GF-D8 (cell line): ENCODE measurements around the gene MAML1.
"Not testable (repeated sequence)": the region's sequence is repeated elsewhere in the genome, so short reads cannot be mapped to it uniquely, and the experiment has no call there.

Experiments
- DNase-seq: peaks from one replicate; lab custom pipeline; 2025; lab: John Stamatoyannopoulos, UW

Gene MAML1, protein sequence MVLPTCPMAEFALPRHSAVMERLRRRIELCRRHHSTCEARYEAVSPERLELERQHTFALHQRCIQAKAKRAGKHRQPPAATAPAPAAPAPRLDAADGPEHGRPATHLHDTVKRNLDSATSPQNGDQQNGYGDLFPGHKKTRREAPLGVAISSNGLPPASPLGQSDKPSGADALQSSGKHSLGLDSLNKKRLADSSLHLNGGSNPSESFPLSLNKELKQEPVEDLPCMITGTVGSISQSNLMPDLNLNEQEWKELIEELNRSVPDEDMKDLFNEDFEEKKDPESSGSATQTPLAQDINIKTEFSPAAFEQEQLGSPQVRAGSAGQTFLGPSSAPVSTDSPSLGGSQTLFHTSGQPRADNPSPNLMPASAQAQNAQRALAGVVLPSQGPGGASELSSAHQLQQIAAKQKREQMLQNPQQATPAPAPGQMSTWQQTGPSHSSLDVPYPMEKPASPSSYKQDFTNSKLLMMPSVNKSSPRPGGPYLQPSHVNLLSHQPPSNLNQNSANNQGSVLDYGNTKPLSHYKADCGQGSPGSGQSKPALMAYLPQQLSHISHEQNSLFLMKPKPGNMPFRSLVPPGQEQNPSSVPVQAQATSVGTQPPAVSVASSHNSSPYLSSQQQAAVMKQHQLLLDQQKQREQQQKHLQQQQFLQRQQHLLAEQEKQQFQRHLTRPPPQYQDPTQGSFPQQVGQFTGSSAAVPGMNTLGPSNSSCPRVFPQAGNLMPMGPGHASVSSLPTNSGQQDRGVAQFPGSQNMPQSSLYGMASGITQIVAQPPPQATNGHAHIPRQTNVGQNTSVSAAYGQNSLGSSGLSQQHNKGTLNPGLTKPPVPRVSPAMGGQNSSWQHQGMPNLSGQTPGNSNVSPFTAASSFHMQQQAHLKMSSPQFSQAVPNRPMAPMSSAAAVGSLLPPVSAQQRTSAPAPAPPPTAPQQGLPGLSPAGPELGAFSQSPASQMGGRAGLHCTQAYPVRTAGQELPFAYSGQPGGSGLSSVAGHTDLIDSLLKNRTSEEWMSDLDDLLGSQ

DNA sequence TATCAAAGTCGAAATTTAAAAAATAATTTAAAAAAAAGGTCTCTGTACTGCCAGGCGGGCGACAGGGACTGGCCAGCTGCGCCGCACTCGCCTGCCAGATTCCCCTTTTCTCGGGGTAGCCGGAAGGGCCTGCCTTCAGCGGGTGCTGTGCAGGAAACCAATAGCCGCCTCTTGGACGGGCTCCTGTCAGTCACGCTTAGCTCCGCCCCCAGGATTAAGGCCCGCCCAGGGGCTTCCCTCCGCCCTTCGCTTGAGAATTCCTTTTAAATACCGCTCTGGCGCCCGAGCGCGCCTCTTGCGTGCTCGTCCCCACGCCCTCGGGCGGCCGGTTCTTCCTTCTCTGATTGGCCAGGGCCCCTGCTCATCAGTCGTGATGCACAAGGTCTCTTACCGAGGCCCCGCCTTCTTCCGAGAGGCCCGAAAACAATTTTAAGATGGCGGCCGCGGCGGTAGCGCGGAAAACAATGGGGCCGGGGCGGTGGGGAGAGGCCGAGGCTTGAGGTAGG, at the start of gene MAML1:
TSS of gene MAML1 (plus strand) at position 411 of the 506 bp plus-strand sequence. CDS start 291 bp downstream, outside the sequence.
- peak; percentile 98 for DNase-seq

DNA sequence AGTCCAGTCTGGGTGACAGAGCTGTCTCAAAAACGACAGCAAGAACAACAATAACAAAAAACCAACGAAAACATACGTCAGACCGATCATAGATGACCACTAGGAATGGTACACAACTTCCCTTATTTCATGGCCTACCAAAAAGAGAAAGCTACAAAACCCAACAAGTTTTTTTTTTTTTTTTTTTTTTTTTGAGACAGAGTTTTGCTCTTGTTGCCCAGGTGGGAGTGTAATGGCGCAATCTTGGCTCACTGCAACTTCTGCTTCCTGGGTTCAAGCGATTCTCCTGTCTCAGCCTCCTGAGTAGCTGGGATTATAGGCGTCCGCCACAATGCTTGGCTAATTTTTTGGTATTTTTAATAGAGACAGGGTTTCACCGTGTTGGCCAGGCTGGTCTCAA, 43.4 kb upstream of the MAML1 start:
- not testable (repeated sequence) for DNase-seq

DNA sequence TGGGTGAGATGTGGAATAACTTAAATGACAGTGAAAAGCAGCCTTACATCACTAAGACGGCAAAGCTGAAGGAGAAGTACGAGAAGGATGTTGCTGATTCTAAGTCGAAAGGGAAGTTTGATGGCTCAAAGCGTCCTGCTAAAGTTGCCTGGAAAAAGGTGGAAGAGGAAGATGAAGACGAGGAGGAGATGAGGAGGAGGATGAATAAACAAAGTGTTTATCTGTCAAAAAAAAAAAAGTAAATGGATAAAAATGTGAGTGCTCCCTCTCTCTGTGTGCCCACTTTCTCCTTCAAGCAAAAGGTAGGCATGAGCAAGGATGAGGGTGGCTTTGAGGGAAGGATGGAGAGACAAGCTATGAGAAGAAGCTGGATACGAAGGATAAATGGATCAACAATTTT, 38.1 kb upstream of the MAML1 start:
- no peak for DNase-seq

DNA sequence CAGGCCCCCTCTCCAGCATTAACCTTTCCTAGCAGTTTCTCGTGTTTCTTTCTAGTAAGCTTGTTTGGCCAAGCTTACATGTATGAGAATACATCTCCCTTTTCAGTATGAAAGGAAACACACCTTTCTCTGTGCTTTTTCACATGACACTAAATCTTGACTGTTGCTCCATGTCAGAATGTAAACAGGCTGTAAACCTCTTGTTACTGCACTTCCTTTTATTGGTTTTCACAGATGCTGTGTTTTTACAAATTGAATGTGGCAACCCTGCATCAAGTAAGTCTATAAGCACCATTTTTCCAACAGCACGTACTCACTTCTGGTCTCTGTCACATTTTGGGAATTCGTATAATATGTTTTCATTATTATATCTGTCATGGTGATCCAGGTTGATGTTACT, 36.0 kb upstream of the MAML1 start:
- DNase-seq, result peak; percentile 3

DNA sequence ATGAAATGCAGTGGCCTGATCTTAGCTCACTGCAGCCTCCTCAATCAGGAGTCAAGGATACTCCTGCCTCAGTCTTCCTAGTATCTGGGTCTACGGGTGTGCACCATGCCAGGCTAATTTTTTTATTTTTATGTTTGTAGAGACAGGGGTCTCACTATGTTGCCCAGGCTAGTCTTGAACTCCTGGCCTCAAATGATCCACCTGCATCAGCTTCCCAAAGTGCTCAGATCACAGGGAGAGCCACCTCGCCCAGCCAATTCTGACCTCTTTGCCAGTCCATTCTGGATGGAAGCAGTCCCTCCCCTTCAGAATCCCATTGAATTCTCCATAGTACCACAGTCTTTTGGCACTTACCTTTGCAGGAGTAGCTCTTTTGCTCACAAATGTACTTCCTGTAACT, 35.5 kb upstream of the MAML1 start:
- DNase-seq, result no peak

DNA sequence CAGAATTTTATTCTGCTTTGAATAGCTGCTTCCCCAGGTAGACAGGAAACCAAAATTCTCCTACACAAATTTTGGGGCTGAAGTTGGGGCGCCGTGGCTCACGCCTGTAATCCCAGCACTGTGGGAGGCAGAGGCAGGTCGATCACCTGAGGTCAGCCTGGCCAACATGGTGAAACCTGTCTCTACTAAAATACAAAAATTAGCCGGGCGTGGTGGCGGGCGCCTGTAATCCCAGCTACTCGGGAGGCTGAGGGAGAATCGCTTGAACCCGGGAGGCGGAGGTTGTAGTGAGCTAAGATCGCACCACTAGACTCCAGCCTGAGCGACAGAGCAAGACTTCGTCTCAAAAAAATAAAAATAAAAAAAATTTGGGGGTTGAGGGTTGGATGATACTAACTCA, 35.1 kb upstream of the MAML1 start:
- DNase-seq, result not testable (repeated sequence)

DNA sequence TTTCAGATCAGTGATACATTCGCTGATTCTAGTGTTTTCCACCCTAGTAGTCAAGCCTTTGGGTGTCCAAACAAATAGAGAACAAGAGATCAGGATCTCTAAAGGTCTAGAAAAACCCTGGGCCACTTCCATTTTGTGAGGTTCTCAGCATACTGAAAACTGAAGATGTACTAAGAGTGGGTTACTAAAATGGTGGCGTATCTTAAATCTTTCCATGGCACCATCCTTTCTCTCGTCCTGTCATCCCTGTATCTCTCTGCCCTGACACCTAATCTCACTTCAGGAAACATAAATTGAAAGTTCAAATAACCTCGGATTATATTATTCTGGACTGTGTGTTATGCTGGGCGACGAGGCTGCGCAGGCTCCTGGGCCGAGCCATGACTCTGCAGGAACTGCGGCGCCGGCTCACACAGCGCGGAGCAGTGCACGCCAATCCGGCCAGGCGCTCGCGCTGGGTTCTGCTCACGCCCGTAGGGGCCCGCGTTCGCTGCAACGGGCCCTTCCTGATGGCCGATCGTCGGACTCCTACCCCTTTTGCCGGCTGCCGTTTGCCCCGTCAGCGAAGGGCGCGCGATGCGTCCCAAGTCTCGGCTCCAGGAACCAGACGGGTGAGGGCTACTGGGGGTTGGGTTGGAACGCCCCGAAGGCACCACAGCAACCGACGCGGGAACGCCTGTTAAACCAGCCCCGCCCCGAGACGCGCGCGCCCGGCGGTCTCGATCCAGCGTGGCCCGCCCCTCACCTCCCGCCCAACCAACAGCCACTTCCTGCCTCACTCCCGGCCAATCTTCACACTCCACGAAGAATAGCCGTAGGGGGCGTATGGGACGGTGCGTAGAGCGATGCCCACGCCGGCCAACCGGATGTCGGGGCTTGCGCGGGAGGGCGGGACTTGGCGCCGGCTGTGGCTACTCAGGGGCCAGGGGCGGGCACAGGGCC, 34.4 kb upstream of the MAML1 start:
- peak; percentile 96 for DNase-seq

DNA sequence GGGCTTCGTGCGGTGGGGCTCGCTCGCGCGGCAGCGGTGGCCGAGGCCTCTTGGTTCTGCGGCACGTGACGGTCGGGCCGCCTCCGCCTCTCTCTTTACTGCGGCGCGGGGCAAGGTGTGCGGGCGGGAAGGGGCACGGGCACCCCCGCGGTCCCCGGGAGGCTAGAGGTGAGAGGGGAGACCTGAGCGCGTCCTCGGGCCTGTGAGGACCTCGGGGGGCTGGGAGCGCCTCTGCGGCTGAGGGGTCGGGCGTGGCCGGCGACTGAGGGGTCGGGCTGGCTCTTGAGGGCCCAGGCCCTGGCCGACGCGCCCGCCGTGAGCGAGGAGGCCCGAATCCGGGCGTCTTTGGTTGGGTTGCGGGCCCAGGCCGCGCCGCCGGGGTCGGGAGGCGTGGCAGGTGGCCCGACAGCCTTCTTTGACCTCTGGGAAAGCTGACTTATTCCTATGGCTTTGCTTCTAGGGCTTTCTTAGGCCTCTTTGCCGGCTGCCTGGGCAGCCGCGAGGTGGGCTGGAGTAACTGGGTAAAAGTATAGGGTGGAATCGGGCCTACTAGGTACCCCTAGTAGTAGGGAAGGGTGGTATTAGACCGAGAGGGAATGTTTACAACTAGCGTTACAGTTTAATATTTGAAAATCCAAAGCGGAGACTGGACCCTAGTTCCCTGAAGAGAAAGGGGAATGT, 33.5 kb upstream of the MAML1 start, which contains the start of gene CANX:
TSS of gene CANX (plus strand) at position 33 of the 681 bp plus-strand sequence. CDS start 6,715 bp downstream, outside the sequence.
- DNase-seq, result no peak

DNA sequence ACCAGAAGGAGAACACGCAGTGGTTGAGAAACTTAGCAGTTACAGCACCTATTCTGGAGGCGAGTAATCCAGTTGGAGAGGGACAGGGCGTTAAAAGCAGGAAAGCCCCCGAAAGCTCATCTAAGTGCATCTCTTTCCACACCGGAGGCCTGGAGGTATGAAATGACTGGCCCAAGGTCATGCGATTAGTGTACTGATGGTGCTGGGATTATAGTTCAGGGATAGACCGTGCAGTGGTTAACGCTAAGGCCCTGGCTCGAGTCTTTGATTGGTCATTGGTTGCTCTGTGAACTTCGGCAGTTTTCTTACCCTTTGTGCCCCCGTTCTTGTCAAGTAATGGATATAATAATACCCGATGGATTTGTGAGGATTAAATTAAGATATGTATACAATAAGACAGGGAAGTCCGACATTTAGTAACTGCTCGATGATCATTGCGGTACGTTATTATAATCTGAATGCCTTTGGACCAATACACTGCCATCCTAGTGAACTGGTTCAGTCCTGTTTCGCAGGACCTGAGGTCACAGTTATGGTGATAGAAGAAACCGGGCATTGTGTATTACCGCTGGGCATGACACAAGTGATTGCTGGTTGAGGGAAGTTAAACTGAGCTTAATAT, 32.9 kb upstream of the MAML1 start:
- DNase-seq, result peak; percentile 8

DNA sequence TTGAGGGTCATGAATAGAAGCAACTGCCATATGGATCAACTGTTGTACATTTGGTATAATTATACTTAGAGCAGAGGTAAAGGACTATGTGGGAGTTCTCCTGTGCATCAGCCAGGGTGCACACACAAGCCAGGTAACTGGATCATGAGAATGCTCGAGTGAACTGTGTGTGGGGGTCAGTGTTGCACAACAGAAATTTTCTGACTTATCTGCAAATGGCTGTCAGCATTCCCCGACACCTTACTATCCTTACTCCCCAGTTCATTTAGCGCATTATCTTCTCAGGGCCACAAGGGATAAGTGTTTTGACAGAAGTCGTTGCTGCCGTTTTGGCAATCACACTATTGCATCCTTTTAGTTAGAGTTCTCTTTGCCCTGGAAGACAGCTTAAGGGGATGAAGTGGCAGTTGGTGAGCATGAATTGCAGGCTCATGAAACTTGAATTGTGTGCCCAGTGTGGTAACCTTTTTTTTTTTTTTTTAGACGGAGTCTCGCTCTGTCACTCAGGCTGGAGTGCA, 32.2 kb upstream of the MAML1 start:
- no peak for DNase-seq

DNA sequence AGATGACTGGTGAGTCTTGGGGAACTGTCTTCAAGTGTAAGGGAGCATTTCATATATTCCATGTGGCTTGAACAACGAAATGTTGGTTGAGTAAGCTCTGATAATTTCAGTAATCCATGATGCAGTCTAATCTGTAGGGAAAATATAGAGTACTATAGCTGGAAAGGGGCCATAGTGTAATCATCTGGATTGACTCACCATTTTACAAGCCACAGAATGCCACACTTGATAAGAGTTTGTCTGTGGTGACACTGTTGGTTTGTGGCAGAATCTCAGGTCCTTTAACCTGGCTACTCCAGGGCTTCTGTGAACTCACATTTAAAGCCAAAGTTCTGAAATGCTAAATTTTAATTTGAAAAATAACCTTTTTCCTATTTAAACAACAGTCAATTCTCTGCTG, 16.3 kb upstream of the MAML1 start:
- no peak for DNase-seq

DNA sequence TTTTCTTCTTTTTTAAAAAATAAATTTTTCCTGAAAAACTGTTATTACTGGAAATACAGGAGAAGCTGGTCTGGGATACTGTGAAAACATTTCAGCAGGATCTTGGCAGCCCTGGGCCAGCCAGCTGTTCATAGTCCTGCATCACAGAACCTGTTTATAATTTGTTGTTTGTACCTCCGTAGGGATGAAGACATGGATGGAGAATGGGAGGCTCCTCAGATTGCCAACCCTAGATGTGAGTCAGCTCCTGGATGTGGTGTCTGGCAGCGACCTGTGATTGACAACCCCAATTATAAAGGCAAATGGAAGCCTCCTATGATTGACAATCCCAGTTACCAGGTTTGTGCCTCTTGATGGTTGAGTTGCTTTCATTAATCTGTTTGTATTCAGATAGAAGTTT, 12.4 kb upstream of the MAML1 start:
- no peak for DNase-seq

DNA sequence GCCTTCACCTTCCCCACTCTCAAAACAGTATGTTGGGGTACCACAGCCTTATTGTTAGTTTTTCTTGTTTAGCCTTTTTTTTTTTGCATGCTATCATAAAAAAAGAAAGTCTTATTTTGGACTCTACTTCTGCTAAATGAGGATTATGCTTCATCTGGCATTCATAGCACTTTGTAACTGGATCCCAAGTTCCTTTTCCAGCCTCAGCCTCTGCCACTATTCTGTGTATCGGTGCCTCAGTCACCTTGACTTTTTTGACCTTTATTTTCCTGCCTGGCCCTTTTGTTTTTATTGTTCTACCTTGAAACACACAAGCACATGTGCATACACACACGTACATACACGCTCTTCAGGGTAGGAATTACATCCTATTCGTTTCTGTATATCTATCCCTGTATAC, 8.5 kb upstream of the MAML1 start:
- DNase-seq, result no peak

DNA sequence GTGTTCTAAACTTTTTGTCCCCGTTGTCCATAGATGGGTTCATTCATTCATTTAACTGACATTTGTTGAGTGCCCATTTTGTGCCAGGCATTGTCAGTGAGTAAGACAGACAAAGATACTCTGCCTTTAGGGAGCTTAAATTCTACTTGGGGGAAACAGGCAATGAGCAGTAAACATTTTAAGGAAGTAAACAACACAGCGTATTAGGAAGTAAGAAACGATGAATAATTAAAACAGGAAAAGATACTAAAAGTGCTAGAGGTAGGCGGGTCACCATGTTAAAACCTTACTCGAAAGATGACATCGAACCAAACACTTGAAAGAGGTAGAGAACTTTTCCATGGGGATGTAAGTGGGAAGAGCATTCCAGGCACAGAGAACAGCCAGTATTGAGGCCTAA, 5.5 kb upstream of the MAML1 start:
- DNase-seq, result no peak

DNA sequence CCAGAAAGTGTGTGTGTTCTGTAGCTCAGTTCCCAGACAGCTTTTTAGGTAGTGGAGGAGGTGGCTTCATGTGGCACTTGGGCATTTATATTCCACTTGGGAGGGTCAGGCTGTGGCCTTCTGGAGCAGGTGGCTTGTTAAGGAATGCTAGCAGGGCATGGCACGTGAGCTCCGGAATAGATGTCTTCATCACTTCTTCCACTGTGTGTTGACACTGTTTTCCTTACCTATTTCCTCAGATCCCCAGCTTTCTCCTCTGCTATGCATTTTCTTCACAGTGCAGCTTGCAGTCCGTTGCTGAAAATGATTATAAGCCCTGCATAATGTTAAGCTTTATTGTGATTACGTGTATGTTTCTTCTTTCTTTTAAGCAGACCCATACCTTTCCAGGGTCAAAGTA, 3.3 kb upstream of the MAML1 start:
- no peak for DNase-seq

DNA sequence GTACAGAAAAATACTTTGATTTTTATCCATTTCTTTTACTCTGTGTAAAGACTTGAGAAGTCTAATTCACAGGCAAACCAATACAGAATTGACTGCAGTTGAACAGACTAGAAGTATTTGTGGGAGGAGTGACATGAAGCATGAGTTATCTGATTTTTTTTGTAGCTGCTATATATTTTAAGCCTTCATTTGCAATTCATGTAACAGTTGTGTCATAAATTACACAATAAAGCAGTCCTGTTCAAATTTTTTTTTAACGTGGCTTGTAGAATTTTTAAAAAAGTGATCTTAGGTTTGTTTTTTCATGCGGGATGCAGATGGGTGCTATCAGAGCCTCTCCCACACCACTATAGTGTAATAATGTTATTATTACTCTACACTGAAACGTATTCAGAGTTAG, 2.9 kb upstream of the MAML1 start:
- DNase-seq, result no peak

DNA sequence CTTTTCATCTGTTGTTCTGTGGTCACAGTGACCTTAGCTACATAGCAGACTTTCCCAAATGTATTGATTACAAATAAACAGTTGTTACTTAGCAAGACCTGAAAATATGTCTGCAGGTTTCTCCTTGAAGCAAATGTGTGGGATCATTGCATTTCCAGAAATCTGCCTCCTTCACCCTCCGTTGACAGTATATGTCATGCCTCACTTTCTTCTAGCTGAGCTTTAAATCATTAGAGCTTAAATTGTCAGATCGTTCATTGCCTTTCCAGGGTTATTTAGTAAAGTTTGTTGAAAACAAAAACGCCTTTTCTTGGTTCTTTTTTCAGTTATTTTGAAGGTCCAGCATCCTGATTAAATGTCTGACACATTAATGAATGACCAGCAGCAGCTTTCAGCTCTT, 2.3 kb upstream of the MAML1 start:
- no peak for DNase-seq

DNA sequence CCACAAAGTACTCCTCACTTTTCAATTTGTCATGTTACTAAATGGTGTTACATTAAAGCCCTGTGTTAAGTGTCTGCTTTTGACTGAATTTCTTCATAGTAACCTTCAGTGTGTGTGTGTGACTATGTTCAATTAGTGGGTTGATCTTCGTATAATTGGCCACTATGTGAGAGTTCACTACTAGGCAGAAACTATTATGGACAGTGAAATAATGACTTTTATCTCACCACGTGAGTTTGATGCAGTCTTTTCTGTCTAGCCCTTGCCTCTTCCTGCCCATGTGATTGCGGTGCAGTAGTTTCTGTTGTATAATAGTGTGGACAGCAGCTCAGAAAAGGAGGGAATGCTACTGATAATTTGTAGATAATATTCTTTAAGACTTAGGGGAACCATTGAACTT, 1.8 kb upstream of the MAML1 start:
- DNase-seq, result no peak

DNA sequence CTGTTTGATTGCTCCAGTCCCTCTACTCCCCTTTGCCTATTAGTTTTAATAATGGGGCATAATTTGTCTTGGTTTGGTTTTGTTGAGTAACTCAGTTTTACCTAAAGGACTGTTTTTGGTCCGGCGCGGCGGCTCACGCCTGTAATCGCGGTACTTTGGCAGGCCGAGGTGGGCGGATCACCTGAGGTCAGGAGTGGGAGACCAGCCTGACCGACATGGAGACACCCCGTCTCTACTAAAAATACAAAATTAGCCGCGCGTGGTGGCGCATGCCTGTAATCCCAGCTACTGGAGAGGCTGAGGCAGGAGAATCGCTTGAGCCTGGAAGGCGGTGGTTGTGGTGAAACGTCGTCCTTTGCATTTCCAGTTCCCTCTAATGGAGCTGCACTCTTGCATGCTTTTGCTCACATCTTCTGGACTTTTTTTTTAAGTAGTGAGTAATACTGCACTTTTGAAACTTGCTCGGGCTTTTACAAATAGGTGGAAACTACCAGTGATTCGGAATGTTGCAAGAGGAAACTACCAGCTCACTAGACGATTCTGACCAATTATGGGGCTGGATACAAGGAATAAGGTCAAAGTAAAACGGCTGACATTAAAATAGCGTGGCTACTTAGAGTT, 721 bp upstream of the MAML1 start:
- DNase-seq, result peak; percentile 82
